C4-2B (cell line): ENCODE data around the gene GMDS.

Experiments used
- CTCF ChIP-seq: fragments of 450-650 bp; conservative IDR thresholded peaks from 2 replicates; pipeline ENCODE4 v1.5.1; 2017; ENCODE audit warnings: mild to moderate bottlenecking
- ZFX ChIP-seq: fragments of 450-650 bp; IDR thresholded peaks from 2 replicates; pipeline ENCODE4 v1.6.1; 2017

DNA sequence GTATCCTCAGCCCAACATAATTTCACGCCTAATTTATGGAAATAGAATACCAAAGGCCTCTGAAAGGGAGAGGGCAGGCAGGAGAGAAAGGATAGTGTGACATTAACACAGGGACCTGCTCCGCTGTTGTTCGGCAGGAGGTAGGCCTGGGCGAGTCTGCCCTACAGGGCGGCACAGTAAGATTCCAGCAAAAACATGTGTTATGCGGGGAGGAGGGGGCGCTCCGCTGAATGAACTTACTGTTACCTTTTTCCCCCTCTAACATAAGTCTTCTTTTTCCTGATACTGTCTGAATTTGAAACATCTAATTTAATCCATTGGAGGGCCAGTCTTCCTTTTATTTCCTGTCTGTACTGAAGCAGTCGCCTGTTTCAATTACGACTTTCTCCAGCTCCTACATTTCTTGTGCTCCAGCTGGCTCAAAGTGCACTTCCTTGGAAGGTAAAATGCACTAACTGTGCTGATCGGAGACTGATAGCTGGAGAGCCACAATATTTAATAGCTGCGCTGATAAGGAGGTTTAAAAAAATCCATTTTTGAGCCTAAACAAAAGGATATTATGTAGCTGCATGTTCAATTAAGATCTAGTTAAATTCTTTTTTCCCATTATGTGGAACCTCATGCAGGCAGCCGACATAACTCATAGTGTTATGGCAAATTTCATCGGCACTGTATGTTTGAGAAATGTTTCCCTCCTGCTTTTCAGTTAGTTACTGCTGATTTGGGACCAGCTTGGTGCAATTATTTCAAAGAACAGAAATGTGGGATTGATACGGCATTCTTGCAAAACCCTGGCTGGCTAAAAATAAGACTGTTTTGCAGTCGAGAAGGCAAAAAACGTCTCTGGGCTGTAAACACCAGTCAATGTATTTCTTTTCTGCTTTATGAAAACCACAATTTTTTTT, 442.7 kb downstream of the GMDS start:
- TF ChIP-seq CTCF (no peak), ZFX (no peak)
